K562 (cell line): Measurements from ENCODE around the gene OPCML. TPM values are rescaled to one million over a fixed set of nuclear protein-coding genes. Genes with fewer than 3 reads are reported as not detected.

ENCODE experiments used
- ATAC-seq: fragments of 200-7000 bp; cut with Tn5 transposase; 3 replicates; pipeline ENCODE4 v1.9.1; 2020; ENCODE audit warnings: moderate library complexity
- BruUV-seq: library from RNA; stranded (reverse); fragments of 400-500 nt; replicated peaks from 2 replicates; lab custom pipeline; 2021; lab: Mats Ljungman, UMichigan
- CTCF ChIA-PET: fragments of 300-600 bp; formaldehyde crosslinking; extraction: SDS; loops from one replicate; lab custom pipeline; 2021; ENCODE audit warnings: low intra/inter-chr PET ratio; lab: Yijun Ruan, JAX
- POLR2A ChIA-PET: fragments of 300-600, 350-650 bp; sonication (Branson Sonifier 250); formaldehyde crosslinking; extraction: SDS; loops from one replicate; lab custom pipeline; 2021; ENCODE audit warnings: antibody characterized with exemption, inconsistent platforms; lab: Yijun Ruan, JAX
- DNase-seq, 4 experiments: peaks; one replicate each; pipeline versions ENCODE4 v3.0.0 to v3.0.0-alpha.2; 2011 to 2018; ENCODE audit warnings: low spot score in 3 of 4, mixed read lengths in 3 of 4; ENCODE audit errors: extremely low read depth in 1 of 4
- FAIRE-seq: peaks from 2 replicates; lab custom pipeline; 2011; peaks lifted over from hg19 to GRCh38; lab: Jason Lieb, UNC
- H2AFZ ChIP-seq: 2 replicates; pipeline ENCODE4 v1.6.0; 2011; ENCODE audit warnings: low read depth, low read length, control low read depth, inconsistent platforms
- H3K27ac ChIP-seq: fragments of 200-600 bp; 3 replicates; pipeline ENCODE4 v1.8.0; 2011; ENCODE audit warnings: low read depth, mild to moderate bottlenecking, control low read depth, inconsistent platforms, low read length, moderate library complexity, mixed read lengths; ENCODE audit errors: extremely low read depth
- H3K27me3 ChIP-seq, 2 experiments: fragments of 300-600 bp in 1 of 2; 2 replicates in 1 of 2; 3 replicates in 1 of 2; pipeline versions ENCODE4 v1.6.0 to v1.8.0; 2011; ENCODE audit warnings: inconsistent platforms in 2 of 2, low read length in 2 of 2, mild to moderate bottlenecking in 1 of 2, mixed read lengths in 1 of 2, moderate library complexity in 1 of 2; ENCODE audit not compliant: control insufficient read depth in 2 of 2, insufficient read depth in 2 of 2
- H3K36me3 ChIP-seq: fragments of 300-600 bp; 3 replicates; pipeline ENCODE4 v1.8.0; 2011; ENCODE audit warnings: mild to moderate bottlenecking, low read length, inconsistent platforms; ENCODE audit not compliant: control insufficient read depth, insufficient read depth
- H3K4me1 ChIP-seq, 2 experiments: fragments of 200-600 bp in 1 of 2; replicated peaks in 1 of 2; 2 replicates in 1 of 2; 3 replicates in 1 of 2; pipeline versions ENCODE4 v1.5.1 to v1.8.0; 2011; ENCODE audit warnings: inconsistent platforms in 2 of 2, low read length in 2 of 2, mild to moderate bottlenecking in 1 of 2, mixed read lengths in 1 of 2, moderate library complexity in 1 of 2; ENCODE audit not compliant: control insufficient read depth in 2 of 2, insufficient read depth in 2 of 2
- H3K4me2 ChIP-seq: 2 replicates; pipeline ENCODE4 v1.6.1; 2011; ENCODE audit warnings: low read length, control low read depth, inconsistent platforms, mixed read lengths; ENCODE audit not compliant: insufficient read depth
- H3K4me3 ChIP-seq: fragments of 200-600 bp; sonication (generic), shearing (Covaris generic); 2 replicates; pipeline ENCODE4 v1.5.1; 2016; ENCODE audit warnings: control low read depth, inconsistent platforms
- H3K79me2 ChIP-seq: fragments of 200-600 bp; 3 replicates; pipeline ENCODE4 v1.8.0; 2011; ENCODE audit warnings: low read length, inconsistent platforms; ENCODE audit not compliant: control insufficient read depth, insufficient read depth
- H3K9ac ChIP-seq, 2 experiments: 2 replicates each; pipeline versions ENCODE4 v1.6.0 to v1.6.1; 2011; ENCODE audit warnings: low read depth in 2 of 2, low read length in 2 of 2, control low read depth in 1 of 2, inconsistent platforms in 1 of 2, mild to moderate bottlenecking in 1 of 2, mixed read lengths in 1 of 2; ENCODE audit not compliant: insufficient read depth in 1 of 2
- H3K9me1 ChIP-seq: one replicate; pipeline ENCODE4 v1.6.0; 2011; ENCODE audit warnings: inconsistent platforms, mild to moderate bottlenecking, low read length, moderate library complexity; ENCODE audit not compliant: control insufficient read depth, insufficient read depth
- H3K9me3 ChIP-seq: replicated peaks from 2 replicates; pipeline ENCODE4 v1.5.1; 2011; ENCODE audit warnings: low read depth, low read length, inconsistent platforms; ENCODE audit not compliant: control insufficient read depth, insufficient read depth
- H4K20me1 ChIP-seq: replicated peaks from 2 replicates; pipeline ENCODE4 v1.6.1; 2011; ENCODE audit warnings: low read length, inconsistent platforms, mixed read lengths; ENCODE audit not compliant: control insufficient read depth, insufficient read depth
- ARID1B ChIP-seq: fragments of 450-650 bp; IDR thresholded peaks from 2 replicates; pipeline ENCODE4 v1.6.1; 2016; ENCODE audit warnings: antibody characterized with exemption, mild to moderate bottlenecking, inconsistent platforms
- BACH1 ChIP-seq: fragments of 200-800 bp; sonication (Bioruptor generic); IDR thresholded peaks from 2 replicates; pipeline ENCODE4 v1.6.1; 2016; ENCODE audit warnings: missing genetic modification characterization, missing compliant biosample characterization
- C11orf30 ChIP-seq: fragments of 450-650 bp; IDR thresholded peaks from 2 replicates; pipeline ENCODE4 v1.6.1; 2016; ENCODE audit warnings: low read depth, mild to moderate bottlenecking
- CC2D1A ChIP-seq: fragments of 450-650 bp; IDR thresholded peaks from 2 replicates; pipeline ENCODE4 v1.6.1; 2017; ENCODE audit warnings: mild to moderate bottlenecking
- HMG20A ChIP-seq: fragments of 450-650 bp; formaldehyde crosslinking; conservative IDR thresholded peaks from 2 replicates; pipeline ENCODE4 v1.4.0; 2020; ENCODE audit warnings: mild to moderate bottlenecking, mixed read lengths
- MXD1 ChIP-seq: fragments of 250-450 bp; sonication (Bioruptor Pico); IDR thresholded peaks from 2 replicates; pipeline ENCODE4 v1.8.0; 2021; ENCODE audit warnings: borderline replicate concordance, mild to moderate bottlenecking, moderate library complexity; ENCODE audit not compliant: poor library complexity, severe bottlenecking
- MXI1 ChIP-seq: IDR thresholded peaks from 2 replicates; pipeline ENCODE4 v1.6.1; 2011; ENCODE audit warnings: low read depth, mild to moderate bottlenecking, improper control_type of control experiment, low read length
- PTRF ChIP-seq: fragments of 450-650 bp; IDR thresholded peaks from 2 replicates; pipeline ENCODE4 v1.6.1; 2016; ENCODE audit warnings: mild to moderate bottlenecking, missing genetic modification characterization, missing compliant biosample characterization
- WGBS: fragments of 100-300 bp; shearing (Covaris generic); methylation state at CpG from one replicate; pipeline ENCODE4 v1.1.6; 2016; ENCODE audit warnings: low coverage, mixed read lengths; ENCODE audit not compliant: insufficient coverage; ENCODE audit errors: missing lambda C conversion rate; 5-methylcytosine and 5-hydroxymethylcytosine counted together
- in situ Hi-C: fragments of 300-500 bp; cut with MboI; formaldehyde crosslinking; loops from 4 replicates; pipeline ENCODE4 v1.15.0; 2018; ENCODE audit warnings: inconsistent platforms, mixed read lengths
- intact Hi-C: fragments of 100-400 bp; cut with micrococcal nuclease; formaldehyde crosslinking; loops from 2 replicates; pipeline ENCODE4 v1.14.2; 2022
- polyA plus RNA-seq, 8 experiments: library from polyadenylated mRNA; depleted of rRNA in 4 of 8; stranded (reverse) in 5 of 8; unstranded in 3 of 8; fragments of >200 nt; fragmentation: Nextera tagmentation in 2 of 8; fragmentation: Illumina TruSeq in 1 of 8; extraction: Ambion mirVana in 2 of 8; extraction: Trizol in 1 of 8; gene quantifications; 2 replicates each; pipeline versions ENCODE4 v1.2.1 to v1.2.3, GENCODE V29; 2011 to 2014; ENCODE audit warnings: inconsistent platforms in 1 of 8, missing spikeins in 1 of 8
- total RNA-seq, 7 experiments: library from RNA; depleted of rRNA in 6 of 7; stranded (reverse); fragments of >200 nt in 6 of 7; fragmentation: Illumina TruSeq in 2 of 7; extraction: Trizol in 2 of 7; gene quantifications; 2 replicates each; pipeline versions ENCODE4 v1.2.1 to v1.2.3, GENCODE V29; 2011 to 2021; ENCODE audit warnings: low replicate concordance in 1 of 7

OPCML gene
- total and polyA plus RNA-seq, 9 of the 15 experiments (the other 6 are each of a cell fraction or from before 2014, with no cell fraction given) = not detected

DNA sequence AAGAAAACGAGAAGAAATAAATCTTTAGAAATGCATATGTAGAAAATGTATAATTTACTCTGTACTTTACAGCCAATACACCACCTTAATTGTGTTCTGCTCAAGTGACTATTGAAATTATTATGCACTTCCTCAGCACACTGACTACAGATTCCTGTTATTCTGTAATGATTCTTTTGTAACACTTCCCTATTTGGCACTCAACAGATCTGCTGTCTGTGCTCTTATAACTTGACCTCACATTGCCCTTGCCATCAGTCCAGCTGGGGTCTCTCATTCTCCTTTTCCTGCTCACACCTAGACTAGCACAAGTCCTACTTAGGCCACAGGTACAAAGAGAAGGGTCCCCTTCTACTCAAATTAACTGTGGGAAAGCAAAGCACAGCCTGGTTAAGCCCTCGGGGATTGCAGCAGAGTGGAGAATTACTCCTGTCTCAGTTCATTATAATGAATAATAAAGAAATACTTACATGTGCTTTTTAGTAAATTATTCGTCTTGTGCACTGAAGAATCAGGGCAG is 860.4 kb downstream of the OPCML start:
- Histone ChIP-seq H3K27me3 (no peaks in the 10 kb centered on the region), H3K9me1 (no peaks in the 10 kb centered on the region), H3K27ac (no peak overlapping the region), H3K4me1 (no peaks in the 10 kb centered on the region), H3K79me2 (no peaks in the 10 kb centered on the region), H3K4me2 (no peak overlapping the region), H3K36me3 (no peaks in the 10 kb centered on the region), H3K9ac (no peak overlapping the region), H2AFZ (no peak overlapping the region), H3K4me3 (no peak overlapping the region), H4K20me1 (no peaks in the 10 kb centered on the region), H3K9me3 (no peaks in the 10 kb centered on the region)
- FAIRE-seq (no peak), ATAC-seq (no peak), DNase-seq (no peak)
- in situ Hi-C loops = no loop called here
- BruUV-seq = no TSS peak
- 0% methylated on average over 3 of the region's 3 CpGs for WGBS
- CTCF ChIA-PET = no interaction called here
- POLR2A ChIA-PET = no interaction called here
- intact Hi-C loops = no loop called here
- TF ChIP-seq PTRF (tag) = no peak
- TF ChIP-seq ARID1B = no peak
- TF ChIP-seq HMG20A (CRISPR knock-in tag) = no peak
- TF ChIP-seq C11orf30 = no peak
- no peak for TF ChIP-seq MXI1
- no peak for TF ChIP-seq BACH1 (tag)
- no peak for TF ChIP-seq CC2D1A
- TF ChIP-seq MXD1 (CRISPR knock-in tag) = no peak
